Stimulated activated CD4-positive, alpha-beta T cell treated with anti-CD3 and anti-CD28 coated beads, Interleukin-1b, Interleukin-23, amount 100 ng/mL, for 24 hours (primary cell): Measurements from ENCODE around the gene MAML3.

ENCODE experiments used
- DNase-seq, 4 experiments: peaks; one replicate each; pipeline ENCODE4 v3.0.0-alpha.2; 2020; ENCODE audit warnings: low read depth in 4 of 4, low spot score in 1 of 4

Gene MAML3

DNA sequence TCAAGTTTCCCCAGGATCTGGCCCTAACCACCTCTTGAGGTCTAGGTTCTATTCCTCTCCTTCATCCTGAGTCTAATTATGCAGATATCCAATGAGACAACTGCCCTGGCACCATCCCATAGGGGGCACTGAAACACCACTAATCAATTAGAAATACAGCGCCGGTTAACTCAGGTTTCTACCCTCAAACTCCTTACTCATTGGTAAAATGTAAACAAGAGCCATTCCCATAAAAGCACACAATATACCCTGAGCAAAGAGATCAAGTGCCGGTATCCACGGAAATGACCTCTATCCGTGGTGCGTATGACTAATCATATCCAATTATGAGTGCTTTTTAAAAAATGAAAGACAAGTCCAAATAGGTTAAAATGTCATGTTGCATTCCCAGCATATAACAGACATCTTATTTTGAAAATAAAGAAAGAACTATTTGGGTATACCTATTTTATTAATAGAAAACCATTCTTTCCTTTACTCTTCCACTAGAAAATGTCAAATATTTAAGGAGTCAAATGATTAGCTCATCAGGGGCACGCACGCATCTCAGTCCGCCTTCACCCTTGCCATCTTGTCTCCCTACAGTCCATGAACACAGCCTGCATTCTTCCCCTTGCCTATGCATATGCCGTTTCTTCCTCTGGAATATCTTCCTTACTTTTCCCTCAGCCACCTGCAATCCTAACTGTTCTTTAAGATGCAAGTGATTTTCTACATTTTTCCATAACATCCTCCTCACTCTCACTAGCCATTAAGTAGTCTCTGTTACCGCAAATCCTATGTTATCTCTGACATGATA, 141.1 kb downstream of the MAML3 start:
- DNase-seq = peak; percentile 7 to 45 (median 26)

DNA sequence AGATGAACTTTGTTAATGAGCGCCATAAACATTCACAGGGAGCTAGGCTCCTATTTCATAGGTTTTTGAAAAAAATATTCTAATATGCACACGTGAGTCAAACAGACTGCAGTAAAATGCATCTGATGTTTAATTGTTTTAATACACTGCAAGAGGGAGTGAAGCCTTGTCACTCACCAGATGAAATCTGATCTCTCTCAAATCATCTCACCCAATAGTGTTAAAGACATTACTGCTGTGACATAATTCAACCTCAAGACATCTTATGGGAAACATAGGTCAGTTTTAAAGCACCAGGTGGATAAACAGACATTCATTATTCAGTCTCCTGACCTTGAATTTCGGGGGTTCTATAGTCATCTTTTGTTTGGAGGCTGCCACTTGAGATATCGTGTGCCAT, 148.3 kb downstream of the MAML3 start:
- no peak for DNase-seq

DNA sequence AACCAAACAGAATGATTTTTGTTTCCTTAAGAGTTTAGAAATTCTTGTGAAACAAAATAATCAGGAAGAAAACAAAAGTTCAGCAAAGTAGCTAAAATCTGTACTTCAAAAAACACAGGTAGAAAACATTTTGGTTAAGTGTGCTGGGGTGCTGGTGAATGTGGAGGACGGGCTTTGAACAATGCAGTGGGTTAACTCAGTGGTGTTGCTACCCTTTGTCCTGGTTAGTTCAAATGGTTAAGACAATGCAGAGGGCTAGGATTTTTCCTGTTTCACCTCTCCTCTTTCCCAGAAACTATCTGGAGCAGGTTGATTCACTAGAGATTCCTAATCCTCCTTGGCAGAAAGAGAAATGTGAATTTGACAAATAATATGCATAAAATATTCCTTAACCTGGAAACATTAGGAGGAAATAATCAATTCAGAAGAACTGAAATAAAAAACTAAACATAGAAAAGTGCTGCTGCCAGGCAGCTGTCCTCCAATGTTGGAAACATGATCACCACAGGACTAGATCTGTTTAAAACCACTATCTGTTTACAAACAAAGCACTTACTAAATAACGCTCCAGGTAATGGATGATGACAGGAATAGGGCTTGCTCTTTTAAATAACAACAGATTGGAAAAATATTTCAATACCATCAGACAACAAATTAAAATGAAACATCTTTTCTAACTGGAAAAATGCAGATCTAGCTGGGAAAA, 148.9 kb downstream of the MAML3 start:
- no peak for DNase-seq

DNA sequence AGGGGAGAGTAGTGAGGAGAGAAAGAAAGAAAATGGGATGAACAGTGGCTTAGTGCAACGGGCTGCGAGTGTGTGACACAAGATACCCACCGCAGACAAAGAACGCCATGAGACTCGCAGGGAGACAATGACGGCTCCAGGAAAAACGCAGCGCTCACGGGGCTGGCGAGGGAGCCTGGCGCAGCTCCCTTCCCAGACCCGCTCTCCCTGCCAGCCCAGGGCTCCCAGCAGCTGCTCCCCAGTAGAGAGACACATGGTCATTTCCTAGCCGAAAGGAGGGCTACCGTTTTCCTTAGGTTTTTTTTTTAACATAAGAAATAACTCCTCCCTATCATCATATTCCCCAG, 149.5 kb downstream of the MAML3 start:
- DNase-seq = no peak

DNA sequence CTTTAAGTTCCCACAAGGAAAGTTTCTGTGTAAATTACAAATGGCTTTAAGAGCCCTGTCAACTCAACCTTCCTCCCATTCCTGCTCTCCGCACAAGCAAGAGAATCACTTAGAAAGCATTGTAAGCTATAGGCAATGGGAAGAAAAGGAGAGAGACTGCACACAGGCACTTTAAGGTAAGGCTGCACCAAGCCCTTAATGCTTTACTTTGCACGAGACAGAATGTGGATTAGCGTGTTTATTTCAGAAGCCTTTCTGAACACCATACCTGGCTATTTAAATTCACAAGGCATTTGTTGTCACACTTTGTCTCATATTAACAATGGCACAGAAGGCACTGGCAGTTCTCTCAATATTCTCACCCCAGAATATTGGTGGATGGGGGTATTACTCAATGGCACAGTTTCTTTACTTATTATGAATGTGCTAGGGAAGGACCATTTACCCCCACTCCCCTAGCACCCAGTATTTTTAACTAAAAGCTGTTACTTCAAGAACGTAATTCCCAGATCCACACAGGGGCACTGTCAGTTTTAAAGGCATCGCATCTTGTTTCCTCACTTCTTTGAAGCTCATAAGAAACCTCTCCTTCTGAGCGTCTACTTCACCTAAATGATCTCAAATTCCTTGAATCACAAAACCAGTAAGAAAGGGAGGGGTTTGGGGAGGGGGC, 150.0 kb downstream of the MAML3 start:
- DNase-seq = no peak

DNA sequence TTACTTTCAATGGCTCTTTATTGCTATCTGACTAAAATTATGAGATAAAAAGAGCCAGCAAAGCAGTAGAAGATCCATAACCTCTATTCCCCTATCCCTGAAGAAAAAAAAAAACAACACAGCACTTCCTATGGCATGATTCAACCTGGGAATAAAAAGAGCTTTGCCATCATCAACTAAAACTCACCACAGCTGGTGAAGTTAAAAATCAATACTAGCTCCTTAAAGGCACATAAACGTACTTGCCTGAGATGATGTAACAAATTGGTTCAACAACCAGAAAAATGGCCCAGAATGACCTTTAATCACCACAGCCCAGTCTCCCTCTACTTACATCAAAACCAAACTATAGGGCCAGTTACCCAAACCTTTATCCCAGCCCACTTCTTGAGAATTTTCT, 153.8 kb downstream of the MAML3 start:
- no peak for DNase-seq

DNA sequence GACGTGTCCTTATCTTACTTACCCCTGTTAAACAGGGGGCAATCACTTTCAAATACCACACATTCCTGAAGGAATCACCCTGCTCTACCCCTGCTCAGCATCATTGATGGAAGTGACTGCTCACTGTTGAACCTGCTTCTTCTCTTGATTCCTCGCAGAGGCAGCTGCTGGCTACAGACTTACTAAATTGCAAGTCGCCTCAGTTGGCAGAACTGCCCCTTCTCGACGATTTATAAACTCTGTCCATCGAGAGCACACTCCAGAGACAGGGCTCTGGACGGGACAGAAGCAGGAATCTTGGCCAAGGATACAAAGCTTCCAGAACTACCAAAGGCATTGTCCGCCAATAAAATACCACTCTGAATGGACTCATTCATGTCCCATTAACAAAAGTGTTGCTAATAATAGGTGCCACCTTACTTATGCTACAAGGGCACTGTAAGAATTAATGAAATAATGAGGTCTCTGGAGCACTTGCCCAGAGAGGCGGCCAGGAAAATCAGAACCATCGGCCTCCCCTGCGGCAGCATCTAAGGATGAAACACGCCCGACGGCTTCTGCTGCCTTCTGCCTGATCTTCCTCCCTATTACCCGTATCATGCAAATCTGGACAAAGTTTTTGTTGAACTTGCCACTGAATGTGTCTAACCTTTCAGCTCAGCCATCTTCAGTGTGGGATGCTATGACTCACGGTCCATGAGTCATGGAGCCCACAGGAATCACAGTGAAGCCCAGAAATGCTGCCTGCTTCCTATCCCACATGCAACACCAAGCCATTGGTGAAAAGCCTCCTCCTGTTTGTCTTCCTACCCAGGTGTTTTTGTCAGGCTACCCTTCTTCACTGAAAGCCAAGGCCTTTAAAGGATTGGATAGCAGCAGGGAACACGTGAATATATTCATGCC, 164.9 kb downstream of the MAML3 start:
- peak in 3 of 4 experiments; percentile 10 to 57 (median 21) for DNase-seq

DNA sequence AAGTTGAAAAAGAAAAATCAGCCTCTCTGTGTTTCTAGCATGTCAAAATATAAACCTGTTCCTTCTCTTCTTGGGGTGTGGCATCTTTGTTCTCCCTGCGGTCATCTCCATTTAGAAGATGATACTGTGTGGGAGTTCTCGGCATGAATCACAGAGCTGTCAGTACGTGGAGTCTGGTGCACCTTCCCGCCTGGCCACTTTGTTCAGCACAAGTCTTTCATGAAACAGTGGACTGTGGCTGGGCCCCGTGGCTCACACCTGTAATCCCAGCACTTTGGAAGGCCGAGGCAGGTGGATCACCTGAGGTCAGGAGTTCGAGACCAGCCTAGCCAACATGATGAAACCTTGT, 166.5 kb downstream of the MAML3 start:
- DNase-seq = no peak

DNA sequence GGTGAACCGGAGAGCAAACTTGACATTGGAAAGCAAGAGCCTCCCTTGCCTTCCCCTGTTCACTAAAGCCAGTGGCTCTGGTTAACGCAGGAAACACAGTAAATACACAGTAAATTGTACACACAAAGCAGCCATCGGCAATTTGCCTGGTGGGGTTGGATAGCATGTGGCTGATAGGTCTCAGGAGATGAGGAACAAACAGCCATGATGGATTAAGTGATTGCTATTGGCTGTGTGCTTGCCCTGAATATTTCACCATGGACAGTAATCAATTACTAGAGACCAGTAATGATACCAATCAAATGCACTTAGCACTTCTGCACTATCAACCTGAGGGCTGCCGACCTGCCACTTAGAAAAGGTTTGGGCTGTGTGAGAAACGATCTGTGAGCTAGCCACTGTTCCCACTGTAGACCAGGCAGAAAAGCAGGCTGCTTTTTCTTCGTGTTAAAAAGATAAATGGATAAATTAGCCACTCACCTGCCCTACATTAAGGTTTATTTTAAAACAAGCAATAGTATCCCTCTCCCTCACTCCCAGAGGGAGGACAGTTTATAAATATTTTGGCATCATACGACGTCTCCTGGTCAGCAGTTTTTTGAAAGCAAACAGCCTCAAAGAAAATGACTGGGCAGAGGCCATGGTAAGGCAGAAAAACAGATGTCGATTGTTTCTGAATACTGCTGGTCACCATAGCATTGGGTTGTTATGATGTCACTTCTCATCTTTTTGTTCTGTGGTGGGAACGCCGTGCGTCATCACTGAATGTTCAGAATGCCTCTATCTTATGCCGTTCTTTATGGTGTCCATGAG, 167.1 kb downstream of the MAML3 start:
- DNase-seq = no peak

DNA sequence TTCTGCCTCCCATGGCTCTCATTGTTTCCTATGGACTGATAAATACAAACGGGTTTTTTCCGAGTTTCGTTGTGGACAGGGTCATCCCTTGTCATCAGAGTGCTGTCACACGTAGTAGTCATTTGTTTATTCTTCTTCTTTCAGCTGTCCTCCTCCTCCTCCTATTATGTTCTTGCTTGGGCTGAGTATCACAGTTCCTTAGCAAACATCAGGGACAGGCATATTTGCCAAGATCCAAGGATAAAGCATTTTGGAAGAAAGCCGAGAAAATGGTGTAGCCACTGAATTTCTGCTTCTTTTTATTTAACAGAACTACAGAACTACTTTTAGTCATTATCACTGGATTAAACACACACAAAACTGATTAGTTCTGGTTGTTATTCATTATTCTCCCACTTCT, 167.9 kb downstream of the MAML3 start:
- DNase-seq = no peak

DNA sequence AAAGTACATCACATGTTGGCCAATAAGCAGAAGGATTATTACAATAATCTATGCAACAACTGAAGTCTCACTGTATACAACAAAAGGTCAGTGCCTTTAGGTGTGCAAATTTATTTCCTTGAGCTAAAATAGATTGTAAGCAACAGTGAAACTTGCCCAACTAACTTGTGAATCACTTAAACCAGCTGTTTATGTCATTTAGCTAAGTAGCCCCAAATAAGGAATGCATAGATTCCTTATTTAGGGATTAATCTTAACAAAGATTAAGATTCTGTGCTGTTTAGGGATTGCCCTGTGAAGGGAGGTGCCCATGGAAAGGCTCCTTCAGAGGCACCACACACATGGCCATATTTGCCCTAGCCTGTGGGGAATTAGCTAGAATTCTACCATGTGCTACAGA, 168.6 kb downstream of the MAML3 start:
- no peak for DNase-seq

DNA sequence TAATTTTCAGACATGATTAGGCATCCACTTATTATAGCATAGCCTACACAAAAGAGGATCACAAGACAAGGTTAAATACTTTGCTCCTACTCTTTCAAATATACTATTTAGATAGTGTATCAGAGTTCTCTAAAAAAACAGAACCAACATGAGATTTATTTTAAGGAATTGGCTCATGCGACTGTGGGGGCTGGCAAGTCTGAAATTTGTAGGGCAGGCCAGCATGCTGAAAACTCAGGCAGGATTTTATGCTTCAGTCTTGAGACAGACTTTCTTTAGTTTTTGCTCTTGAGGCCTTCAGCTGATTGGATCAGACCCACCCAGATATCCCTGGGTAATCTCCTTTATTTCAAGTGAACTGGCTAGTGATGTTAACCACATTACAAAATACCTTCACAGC, 169.5 kb downstream of the MAML3 start:
- no peak for DNase-seq

DNA sequence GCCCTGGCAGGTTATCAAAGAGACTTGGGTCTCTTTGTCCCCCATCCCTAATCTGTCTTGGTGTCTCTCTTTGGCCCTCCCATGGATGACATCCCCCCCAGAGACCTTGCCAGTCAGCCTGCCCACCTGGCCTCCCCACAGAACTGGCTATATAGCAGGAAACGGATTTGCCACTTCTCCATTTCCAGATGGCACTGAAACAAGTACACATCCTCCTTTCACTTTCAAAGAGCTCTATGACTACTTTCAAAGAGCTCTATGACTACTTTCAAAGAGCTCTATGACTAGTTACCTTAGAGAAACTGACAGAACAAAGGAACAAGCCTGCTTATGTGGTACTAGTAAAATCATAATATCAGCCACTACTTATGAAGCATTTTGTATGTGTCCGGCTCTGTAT, 175.3 kb downstream of the MAML3 start:
- DNase-seq = no peak

DNA sequence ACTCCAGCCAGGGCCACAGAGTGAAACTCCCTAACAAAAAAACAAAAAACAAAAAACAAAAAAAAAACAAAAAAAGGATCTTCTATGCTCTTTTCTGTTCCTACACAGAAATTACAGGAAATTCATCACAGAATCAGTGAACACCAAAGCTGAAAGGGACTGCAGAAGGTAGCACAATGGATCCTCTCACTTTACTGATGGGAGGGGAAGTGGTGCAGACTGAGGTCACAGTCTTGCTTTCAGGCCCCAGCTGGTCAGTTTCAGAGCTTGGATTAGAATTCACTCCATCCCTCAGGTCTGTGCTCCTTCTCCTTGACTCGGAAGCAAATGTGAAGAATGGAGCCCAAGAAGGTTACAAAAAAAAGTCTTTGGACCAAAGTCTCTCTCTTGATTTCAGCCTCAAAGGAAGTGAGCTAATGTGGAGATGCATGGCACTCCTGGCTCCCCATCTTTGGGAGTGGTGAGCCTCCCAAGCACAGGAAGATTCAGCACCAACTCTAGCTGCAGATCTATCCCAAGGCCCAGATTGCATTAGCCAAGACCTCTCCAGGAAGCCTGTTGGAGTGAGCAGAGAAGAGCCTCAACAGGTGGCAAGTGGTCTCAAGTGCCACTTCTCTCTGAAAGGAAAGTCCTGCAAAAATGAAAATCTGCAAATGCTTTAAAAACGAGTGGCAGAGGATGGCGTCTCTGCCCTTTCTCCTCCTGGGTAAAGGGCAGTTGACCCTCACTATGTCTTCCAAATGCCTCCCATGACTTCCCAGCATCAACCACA, 176.0 kb downstream of the MAML3 start:
- DNase-seq = no peak

DNA sequence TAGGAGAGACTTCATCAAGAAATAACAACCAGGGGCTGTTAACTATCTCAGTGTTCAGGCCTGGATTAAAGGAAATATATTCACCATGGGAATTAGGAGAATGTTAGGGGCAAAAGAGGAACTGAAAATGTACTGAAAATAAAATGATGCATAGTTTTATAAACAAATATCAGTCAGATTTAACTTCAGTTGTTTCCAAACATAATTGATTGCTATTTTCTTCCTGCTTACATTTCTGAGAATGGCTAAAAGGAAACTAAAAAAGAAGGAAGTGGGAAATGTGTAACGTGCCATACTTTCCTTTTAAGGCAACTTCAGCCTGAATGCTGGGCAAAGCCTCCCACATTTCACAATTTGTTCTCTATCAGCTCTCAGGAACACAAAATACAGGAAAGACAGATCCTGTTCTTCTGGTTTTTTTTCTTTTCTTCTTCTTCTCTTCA, 178.1 kb downstream of the MAML3 start:
- no peak for DNase-seq

DNA sequence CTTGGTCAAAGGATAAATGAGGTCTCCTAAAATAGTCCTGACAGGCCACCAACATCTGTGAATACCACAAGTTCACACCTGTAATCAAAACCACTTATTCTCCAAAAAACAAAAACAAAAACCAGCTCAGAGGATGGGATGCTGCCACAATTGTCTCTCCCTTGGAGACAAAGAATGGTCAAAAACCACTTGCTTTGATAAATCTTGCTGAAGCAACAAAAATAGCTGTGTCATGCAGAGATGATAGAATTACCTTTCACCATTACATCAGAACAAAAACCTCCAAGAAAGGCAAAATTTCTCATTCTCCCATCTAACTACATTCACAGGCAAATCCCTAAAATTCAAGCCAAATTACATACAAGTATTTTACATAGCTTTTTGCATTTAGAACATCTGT, 180.4 kb downstream of the MAML3 start:
- DNase-seq = no peak

DNA sequence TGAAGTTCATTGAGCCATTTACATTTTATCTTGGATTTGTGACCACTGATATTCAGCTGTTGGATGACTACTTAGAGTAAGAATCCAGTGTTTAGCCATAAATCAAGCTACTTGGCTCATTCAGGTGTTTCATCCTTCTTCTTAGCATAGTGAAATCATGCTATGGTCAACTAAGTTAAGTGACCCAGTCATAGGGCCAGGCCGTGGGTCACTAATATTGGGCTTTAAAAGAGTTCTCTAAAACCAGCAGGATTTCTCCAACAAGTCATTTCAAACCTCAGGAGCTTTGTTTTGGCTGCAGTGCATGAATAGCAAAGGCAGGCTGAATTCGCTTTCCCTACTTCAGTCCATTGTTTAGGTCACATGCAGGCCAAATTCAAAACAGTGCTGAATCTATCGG, 181.0 kb downstream of the MAML3 start:
- no peak for DNase-seq

DNA sequence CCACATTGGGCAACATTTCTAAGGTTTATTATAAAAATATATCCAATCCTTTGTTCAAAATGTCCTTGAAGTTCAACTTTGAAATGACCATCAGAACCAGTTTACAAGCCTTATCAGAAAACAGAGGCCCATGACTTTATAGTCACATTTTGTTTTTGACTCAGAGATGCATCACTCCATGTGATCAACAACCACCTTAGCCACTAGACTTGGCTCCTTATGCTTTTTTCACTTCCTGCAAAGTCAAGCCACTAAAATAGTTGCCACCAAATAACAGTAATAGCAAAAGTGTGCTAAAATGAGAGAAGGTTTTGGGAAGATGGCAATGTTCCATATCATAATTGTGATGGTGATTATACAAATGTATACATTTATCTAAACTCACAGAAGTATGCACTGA, 181.7 kb downstream of the MAML3 start:
- DNase-seq = no peak

DNA sequence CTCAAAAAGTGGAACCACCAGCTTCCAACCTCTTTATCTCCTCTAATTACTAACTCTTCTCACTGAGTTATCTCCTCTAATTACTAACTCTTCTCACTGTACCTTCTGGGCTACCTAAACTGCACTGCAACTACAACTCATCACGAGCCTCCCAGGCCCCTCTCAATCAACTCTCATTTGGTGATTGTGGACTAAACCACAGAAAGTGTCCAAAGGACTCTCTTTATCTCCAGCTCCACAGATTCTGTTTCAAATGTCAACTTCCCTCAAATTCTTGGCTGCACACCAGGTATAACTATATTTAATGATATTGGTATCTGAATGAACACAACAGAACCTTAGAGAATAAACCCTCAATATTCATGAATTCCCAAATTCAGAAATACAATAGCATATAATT, 182.9 kb downstream of the MAML3 start:
- no peak for DNase-seq
